CD4-positive, alpha-beta T cell treated with Interleukin-12 subunit alpha and Interleukin-12 subunit beta, for 1 hour (primary cell): ENCODE data around the gene JPH2.
A peak's percentile ranks its signal among the peaks of the same experiment; 100 is the strongest.
"Not testable (repeated sequence)": the region's sequence is repeated elsewhere in the genome, so short reads cannot be mapped to it uniquely, and the experiment has no call there.

Experiments used
- DNase-seq: peaks from one replicate; pipeline ENCODE4 v3.0.0-alpha.2; 2020

Gene JPH2

DNA sequence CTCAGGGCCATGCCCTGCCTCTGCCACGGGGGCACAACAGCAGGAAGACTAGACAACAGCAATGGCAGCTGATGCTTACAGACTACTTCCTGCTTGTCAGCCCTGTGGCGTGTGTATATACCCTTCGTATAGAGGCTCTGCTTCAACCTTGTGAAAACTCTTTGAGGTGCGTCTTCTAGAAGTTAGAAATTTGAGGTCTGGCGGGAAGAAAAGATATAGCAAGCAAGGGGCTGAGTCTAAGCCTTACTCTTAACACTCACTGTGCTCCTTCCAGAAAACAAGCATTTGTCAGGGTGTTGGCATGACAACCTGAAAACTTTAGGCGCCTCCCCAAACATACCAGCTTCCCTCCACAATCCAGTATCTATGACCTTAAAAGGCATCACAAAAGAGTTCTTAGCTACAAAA, 33.3 kb downstream of the JPH2 start:
- DNase-seq, result peak; percentile 53

DNA sequence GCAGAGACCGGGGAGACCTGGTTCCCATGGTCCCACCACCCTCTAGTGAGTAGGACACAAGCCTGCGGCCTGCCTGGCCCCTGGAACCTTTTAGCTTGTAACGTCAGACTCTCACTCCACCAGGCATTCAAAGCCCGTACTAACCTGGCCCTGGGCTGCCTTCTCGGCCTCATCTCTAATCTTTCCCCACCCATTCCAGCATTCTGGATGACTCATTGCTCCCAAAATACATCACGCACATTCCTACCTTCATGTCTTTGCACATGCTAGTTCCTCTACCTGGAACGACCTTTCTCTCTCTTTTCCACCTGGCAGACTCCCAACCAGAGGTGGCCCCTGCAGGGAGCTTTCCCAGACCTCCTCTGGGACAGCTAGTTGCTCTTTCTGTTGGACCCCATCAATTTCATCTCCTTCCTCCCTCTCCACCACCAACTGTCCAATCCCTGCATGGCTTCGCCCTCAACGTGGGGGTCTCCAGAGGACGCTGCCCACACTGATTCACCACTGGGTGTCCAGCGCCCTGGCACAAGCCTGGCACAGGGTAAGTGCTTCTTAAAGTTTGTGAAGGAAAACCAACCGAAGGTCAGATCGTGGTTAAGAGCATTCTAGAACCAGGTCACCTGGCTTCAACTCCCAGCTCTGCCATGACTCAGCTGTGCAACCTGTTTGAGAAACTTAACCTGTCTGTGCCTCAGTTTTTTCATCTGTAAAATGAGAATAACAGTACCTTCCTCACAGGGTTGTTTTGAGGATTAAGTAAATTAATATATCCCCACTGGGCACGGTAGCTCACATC, 35.2 kb downstream of the JPH2 start:
- no peak for DNase-seq

DNA sequence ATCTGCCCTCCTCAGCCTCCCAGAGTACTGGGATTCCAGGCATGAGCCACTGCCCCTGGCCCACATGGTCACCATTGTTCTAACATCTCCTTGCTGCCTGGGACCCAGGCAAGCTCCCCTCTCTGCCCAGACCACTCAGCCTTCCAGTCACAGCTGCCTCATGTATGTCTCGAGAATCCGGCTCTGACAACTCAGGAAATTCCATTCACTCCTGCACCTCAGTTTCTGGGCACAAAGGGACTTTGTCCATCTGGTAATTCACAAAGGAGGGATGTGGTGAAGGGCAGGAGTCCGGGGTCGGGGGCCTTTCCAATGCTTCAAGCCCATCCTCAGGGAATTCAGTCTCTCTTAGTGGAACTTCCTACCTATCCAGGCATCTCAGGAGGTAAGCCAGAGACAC, 40.7 kb downstream of the JPH2 start:
- no peak for DNase-seq

DNA sequence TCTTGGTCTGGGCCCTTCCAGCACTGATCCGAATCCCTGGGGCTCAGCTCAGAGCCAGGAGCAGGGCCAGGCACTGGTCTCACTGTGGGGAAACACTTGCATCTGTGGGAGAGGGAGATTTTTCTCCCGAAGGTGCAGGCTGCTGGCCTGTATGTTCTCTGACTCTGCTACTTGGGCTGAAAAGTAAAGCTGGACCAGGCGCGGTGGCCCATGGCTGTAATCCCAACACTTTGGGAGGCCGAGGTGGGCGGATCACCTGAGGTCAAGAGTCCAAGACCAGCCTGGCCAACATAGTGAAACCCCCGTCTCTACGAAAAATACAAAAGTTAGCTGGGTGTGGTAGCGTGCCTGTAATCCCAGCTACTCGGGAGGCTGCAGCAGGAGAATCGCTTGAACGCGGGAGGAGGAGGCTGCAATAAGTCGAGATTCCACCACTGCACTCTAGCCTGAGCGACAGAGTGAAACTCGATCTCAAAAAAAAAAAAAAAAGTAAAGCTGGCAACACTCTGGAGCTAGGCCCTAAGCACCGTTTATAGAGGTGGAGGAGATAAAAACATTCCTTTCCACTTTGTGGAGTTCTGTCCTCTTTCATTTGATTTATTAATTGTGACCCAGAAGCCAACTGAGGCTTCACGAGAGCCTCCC, 41.7 kb downstream of the JPH2 start:
- no peak for DNase-seq

DNA sequence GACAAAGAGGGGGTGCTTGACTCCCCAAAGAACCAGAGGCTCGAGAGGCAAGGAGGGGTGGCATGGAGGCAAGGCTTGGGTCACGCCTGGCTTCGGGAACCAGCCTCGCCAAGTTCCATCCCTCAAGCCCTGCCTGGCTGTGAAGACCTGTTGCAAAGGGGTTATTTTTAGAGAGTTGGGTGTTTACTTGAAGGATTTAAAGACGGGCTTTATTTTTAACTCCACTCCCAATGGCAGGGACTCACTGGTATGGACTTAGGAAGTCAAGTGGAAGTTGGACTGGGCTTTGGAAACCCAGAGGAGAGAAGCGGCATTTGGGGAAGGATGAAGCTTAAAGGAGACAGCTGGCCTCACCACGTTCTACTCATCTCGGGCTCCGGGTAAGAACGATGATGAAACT, 43.1 kb downstream of the JPH2 start:
- no peak for DNase-seq

DNA sequence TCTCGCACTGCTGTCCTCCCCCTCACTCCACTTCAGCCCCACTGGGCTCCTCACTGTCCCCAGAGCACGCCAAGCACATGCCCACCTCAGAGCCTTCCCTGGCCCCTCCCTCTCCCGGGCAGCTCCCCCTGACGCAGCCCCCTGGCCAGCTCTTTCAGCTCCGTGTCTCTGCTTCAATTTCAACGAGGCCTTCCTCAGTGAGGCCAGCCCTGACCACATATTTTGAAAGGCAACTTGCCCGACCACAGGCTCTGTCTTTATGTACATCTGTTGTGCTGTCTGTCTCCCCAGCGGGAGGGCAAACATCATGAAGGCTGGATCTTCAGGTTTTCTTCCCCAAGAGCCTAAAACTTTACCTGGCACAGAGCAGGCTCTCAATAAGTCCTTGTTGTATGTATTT, 44.6 kb downstream of the JPH2 start:
- DNase-seq, result no peak

DNA sequence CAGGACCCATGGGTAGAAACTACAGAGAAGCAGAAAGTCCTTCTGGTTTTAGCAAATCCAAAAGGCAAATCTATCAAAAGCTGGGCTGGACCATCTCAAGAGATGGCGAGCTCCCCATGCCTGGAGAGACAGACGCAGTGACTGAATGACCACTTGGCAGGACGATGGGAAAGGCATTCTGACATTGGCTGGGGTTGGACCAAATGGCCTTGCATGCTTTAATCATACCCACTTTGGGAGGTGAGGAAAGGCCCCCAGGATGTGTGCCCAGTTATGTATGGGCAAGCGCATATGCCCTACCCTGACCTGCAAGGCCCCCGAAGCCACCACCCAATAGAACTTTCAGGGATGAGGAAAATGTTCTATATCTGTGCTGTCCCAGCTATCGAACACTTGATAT, 45.1 kb downstream of the JPH2 start:
- no peak for DNase-seq

DNA sequence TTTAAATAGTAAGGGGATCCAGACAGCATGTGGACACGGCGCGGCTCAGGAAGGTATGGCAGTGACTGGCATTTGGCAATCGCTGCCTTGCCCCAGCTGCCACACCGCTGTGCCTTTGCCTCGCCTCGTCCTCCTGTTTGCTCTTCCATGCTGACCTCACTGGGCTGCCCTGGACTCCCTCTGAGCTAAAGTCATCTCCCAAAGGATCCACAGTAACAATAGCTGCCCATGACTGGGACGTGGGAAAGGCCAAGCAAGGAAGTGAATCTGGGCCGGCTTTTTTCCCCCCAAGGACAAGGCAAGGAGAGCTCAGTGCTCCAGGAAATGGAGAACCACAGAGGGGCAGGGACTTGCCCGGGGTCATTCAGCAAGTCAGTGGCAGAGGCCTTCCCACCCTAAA, 48.1 kb downstream of the JPH2 start:
- DNase-seq, result no peak

DNA sequence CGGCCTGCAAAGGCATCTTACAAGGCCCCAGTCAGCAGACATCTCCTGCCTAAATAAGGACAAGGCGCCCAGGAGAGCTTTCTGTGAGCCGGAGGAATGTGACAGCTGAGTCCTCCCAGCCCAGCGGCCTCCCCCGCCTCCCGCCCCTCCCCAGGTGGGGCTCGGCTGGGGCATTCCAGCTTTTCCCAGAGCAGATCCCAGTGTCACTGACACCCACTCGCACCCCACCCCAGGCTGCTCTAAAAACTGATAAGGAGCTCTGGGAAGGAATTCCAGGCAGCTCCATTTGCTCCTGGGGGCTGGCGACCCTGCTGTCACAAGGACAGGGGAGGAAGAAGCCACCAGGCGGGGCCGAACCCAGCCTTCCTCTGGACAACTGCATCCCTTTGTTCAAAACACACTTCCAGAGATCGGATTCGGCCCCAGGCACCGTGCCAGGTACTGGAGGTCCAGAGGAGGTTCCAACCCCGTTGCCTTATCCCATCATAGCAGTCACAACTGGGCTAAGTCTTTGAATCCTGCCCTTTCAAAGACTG, 49.7 kb downstream of the JPH2 start:
- DNase-seq, result no peak

DNA sequence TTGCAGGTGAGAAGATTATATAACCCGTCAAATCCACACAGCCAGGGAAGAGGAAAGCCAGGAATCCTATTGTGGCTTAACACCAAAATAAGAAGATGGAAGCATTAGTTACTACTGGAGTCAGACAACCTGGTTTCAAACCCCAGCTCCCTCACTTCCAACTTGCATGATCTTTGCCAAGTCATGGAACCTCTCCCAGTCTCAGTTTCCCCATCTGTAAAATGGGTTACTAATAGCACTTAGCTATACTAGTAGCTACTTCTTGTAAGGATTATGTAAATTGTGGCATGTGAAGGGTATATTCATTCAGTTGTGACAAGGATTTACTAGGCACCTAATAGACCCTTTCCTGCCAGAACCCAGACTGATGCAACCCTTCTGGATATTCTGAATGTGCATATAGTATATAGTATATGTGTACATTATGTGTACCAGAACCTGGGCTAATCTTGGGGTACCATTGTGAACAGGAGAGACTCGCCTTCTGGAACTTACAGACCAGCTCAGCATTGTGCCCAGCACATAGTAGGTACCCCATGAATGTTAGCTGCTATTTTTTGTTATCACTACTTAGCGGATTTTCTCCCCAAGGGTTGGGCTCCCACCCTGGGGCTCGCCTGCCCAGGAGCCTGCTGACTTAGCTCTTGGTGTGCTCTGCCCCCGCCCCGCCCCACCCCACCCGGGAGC, 50.3 kb downstream of the JPH2 start:
- no peak for DNase-seq

DNA sequence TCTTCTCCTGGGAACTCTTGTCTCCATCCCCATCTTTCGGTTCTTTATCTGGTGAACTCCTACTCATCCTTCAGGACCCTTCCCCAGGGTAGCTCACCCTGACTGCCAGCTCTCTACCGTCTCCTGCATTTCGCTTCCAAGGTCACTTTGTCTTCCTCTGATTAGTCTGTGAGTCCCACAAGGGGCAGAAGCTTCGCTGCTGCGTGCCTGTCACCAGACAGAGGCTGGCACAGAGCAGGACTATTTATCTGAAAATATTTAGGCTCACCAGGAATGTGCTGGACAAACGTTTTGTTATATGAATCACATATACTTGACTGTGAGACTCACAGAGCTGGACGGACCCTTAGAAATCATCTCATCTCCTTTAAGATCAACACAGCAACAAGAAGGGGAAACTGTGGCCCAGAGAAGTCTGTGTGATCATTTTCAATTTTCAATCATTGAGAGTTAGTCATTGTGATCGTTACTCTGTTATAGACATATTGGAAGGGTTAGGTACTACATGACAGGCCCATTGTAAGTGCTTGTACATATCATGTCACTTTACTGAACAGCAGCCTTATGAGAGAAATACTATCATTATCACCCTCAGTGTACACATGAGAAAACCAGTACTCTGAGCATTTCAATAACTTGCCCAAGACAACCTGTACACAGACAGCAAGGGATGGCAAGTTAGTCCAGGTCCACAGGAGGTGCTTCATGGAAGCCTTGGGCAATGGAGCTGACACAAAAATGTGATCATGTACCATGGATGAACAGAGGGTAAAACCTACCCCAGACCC, 51.4 kb downstream of the JPH2 start:
- DNase-seq, result no peak

DNA sequence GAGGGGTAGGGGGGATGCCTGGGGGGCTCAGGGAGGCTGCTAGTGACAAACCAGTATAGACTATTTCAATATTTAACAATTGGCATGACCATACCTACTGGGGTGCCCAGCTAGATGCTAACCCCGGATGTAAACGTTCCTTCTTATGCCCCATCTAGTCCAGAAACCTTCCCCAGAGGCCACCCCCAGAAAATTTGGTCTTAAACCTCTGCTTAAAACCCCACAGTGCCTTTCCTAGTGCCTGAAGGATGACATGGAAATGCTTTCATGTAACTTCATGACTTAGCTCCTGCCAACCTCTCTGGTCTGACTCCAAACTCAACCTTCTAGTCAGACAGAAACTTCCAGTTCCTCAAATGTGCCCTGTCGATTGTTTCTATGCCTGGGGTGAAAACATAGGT, 52.0 kb downstream of the JPH2 start:
- DNase-seq, result no peak

DNA sequence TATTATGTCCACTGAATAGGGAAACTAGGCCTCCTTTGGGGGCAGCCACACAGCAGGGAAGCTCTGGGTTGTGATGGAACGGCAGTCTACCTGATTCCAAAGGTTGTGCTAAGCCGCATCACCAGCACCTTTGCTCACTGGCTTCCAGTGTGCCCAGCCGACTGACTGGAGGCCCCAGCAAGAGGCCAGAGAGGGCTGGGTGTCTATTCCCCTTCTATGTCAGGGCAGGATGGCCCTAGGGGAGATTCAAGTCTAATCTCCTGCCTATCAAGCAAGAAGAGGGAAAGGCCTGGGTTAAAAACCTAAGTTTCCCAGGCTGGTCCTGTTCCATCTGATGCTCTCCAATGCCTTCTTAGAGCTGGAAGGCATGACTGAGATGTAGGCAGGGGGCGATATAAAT, 53.6 kb downstream of the JPH2 start:
- DNase-seq, result no peak

DNA sequence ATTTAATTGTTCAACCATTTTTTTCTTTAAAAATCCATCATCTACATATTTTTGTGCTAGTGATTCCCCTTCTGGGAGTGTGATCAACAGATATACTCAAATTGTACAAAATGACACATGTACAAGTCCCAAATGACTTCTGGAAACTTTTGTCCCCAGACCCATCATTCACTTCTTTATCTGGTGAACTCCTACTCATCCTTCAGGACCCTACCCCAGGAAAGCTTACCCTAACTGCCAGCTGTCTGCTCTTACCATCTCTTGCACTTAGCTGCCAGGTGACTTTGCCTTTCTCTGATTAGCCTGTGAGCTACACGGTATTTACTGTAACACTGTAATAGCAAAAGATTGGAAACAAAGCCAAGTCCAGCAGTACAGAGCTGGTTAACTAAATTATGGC, 55.3 kb downstream of the JPH2 start:
- no peak for DNase-seq

DNA sequence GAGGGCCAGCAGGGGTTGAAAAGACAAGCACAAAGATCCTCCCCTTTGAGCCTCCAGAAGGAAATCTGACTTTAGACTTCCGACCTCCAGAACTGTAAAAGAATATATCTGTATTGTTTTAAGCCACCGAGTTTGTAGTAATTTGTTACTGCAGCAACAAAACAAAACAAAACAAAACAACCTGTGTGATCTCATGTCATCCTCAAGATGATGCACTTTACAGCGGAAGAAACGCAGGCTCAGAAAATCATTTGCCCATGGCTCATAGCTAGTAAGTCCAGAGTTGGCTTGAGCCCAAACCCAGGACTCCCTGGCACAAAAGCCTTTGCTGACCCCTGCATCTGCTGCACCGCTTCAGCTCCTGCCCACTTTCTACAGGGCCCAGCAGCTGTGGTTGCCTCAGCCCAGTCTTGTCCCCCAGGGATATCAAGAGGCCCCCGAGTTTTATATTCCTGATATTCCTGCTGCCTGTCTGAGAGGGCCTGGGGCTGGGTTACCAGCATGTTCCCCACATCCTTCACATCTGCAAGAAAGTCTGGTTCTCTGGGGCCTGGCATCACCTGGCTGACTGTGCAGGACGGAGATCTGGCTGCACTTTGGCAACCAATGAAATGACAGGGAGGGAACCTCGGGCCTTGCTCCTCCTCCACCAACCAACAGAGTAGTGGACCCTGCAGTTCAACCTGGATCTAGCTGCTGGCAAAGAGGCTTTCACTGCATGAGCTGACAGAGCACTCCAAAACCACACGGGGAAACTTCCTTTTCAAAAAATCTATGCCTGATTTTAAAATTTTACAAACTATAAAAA, 56.9 kb downstream of the JPH2 start:
- DNase-seq, result no peak

DNA sequence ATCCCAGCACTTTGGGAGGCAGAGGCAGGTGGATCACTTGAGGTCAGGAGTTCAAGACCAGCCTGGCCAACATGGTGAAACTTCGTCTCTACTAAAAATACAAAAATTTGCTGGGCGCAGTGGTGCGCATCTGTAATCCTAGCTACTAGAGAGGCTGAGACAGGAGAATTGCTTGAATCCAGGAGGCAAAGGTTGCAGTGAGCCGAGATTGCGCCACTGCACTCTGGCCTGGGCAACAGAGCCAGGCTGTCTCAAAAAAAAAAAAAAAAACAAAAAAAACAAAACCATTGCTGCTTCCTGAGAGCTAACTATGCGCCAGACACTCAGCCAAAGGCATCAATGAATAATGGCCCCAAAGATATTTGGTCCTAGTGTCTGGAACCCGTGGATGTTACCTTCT, 57.7 kb downstream of the JPH2 start:
- DNase-seq, result not testable (repeated sequence)

DNA sequence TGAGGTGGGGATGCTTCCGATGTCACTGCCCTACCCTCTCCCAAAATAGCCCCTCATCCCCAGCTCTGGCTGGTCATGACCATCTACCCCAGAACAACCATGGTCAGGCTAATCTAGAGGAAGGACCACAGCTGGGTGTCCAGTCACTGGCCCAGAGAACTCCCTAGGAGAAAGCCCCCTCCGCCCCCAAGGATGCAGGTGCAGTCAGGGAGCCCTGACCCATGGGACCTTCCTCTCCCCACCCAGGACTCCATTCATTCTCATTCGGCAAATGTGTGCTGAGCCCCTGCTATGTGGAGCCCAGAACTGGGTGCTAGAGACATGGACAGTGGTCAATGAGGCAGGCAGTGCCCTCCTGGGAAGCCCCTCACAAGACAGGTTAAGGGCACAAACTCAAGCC, 60.5 kb downstream of the JPH2 start:
- DNase-seq, result no peak

DNA sequence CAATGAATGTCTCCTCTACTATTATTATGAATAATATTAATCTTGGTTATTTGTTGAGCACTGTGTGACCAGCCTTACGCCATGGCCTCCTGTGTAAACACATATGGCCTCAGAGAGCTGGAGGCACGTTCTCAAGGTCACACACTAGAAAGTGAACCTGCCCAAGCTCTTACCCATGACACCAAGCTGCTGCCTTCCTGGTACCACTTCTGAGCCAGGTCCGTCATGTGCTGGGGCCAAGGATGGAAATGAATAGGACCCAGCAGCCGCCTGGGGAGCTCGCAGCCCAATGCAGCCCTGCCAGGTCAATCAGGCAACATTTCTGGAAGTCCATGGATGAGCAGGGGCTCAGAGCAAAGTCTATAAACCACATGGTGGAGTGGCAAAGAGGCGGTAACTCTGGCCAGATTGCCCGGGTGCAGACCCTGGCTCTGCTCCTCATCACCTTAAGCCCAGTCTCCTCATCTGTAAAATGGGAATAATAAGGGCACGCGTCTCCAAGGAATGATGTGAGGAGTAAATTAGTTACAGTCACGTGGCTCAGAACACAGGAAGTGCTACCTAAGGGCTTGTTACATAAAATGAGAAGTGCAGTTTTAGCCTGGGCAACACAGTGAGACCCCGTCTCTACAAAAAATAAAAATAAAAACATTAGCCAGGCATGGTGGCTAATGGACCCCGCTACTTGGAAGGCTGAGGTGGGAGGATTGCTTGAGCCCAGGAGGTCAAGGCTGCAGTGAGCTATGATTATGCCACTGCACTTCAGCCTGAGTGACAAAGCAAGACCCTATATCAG, 61.5 kb downstream of the JPH2 start:
- no peak for DNase-seq

DNA sequence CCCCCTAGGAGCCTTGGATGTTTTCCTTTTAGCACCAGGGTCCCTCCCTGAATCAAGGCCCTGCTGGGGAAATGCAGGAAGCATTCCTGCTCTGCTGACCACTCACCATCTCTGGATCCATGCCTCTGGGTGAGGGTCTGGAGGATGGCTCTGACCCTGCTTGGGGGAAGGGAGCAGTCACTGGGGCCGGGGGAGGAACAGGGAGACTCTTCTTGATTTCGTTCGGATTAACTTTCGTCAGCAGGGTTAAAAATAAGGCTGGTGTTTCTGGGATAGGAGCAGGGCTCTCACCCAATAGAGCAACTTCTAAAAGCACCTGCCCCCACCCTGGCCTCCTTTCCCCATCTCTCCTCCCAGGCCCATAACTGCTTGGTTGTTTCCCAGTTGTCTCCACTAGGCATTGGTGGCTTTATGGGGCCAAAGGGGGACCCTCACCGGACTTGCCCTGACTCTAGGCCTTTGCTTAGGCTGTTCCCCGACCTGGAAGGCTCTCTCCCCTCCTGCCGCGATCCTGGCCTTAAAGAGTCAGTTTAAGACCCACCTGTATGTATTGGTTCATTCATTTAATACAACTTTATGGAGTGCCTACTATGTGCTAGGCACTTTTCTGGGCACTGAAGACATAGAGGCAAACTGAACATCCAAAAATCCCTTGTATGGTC, 63.0 kb downstream of the JPH2 start:
- DNase-seq, result no peak

DNA sequence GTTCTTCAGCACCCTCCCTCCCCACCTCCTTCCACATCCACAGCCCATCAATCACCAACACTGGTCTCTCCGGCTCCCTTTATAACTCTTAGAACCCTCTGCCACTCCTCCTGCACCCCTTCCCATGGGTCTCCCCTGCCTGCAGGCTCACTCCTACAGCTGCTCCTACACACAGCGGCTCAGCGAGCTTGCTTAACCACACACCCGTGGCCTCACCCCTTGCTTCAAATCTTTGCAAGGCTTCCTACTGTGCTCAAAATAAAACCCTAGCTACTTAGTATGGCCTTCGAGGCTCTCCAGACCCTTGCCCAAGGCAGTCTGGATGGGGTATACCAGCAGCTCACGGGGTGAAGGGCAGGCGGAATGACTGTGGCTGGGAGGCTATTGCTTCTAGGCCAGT, 63.7 kb downstream of the JPH2 start:
- no peak for DNase-seq
